Measurements from ENCODE around the gene RSAD1. TPM values are rescaled to one million over a fixed set of nuclear protein-coding genes. Genes with fewer than 3 reads are reported as not detected.

The RSAD1 gene
- total RNA-seq, 1 donor from 2014 or later: 40.8 TPM

DNA sequence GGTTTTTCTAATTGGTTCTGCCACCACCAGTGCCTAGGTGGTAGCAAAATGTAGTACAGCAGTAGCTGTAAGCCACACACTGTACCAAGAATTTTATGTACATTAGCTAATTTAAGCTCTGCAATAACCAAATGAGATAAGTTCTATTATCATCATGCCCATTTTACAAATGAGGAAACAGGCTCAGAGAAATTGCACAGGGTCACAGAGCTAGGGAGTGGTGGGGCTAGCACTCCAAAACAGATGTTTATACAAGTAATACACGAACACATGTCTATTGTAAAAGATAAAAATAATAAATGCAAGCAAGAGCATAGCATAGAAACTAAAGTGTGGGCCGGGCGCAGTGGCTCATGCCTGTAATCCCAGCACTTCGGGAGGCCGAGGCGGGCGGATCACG, 13.6 kb downstream of the RSAD1 start:
- no peaks in the 10 kb centered on the region for H3K36me3 Mint-ChIP-seq
- no peaks in the 10 kb centered on the region for H3K27me3 Mint-ChIP-seq (ENCODE audit: low read depth)
- H3K9me3 Mint-ChIP-seq: no peaks in the 10 kb centered on the region
- H3K27ac Mint-ChIP-seq: no peak overlapping the region
- no peak overlapping the region for H3K4me3 Mint-ChIP-seq
- TF ChIP-seq, protein P1, sequence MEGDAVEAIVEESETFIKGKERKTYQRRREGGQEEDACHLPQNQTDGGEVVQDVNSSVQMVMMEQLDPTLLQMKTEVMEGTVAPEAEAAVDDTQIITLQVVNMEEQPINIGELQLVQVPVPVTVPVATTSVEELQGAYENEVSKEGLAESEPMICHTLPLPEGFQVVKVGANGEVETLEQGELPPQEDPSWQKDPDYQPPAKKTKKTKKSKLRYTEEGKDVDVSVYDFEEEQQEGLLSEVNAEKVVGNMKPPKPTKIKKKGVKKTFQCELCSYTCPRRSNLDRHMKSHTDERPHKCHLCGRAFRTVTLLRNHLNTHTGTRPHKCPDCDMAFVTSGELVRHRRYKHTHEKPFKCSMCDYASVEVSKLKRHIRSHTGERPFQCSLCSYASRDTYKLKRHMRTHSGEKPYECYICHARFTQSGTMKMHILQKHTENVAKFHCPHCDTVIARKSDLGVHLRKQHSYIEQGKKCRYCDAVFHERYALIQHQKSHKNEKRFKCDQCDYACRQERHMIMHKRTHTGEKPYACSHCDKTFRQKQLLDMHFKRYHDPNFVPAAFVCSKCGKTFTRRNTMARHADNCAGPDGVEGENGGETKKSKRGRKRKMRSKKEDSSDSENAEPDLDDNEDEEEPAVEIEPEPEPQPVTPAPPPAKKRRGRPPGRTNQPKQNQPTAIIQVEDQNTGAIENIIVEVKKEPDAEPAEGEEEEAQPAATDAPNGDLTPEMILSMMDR (IDR thresholded peaks at IDR 0.05; ENCODE audit: unreplicated experiment): no peak
- no peaks in the 10 kb centered on the region for H3K4me1 Mint-ChIP-seq
- no peak for DNase-seq (ENCODE audit: low spot score in 2 of 2, unreplicated experiment in 2 of 2)

DNA sequence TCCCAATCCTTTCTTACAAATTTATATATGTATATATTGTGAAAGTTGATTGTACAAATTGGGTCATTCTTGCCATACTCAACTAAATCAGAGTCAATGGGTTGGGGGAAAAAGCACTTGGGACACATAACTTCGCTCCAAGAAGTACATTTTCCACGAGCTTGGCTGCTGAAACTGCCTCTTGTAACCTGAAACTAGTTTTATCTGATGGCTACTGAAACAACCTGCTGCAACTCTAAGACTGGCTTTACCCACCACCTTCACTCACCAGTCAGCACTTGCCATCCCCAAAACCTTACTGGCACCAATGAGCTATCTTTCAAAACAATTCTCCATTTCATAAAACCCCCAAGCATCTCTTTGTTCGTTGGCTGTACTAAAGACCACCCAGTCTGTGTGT, 15.1 kb downstream of the RSAD1 start:
- Mint-ChIP-seq H3K9me3 (no peaks in the 10 kb centered on the region), H3K27me3 (ENCODE audit: low read depth) (no peaks in the 10 kb centered on the region), H3K4me1 (no peaks in the 10 kb centered on the region), H3K36me3 (no peaks in the 10 kb centered on the region), H3K27ac (no peak overlapping the region), H3K4me3 (no peak overlapping the region)
- TF ChIP-seq, protein P1 (IDR thresholded peaks at IDR 0.05; ENCODE audit: unreplicated experiment): no peak
- DNase-seq (ENCODE audit: low spot score in 2 of 2, unreplicated experiment in 2 of 2): no peak

DNA sequence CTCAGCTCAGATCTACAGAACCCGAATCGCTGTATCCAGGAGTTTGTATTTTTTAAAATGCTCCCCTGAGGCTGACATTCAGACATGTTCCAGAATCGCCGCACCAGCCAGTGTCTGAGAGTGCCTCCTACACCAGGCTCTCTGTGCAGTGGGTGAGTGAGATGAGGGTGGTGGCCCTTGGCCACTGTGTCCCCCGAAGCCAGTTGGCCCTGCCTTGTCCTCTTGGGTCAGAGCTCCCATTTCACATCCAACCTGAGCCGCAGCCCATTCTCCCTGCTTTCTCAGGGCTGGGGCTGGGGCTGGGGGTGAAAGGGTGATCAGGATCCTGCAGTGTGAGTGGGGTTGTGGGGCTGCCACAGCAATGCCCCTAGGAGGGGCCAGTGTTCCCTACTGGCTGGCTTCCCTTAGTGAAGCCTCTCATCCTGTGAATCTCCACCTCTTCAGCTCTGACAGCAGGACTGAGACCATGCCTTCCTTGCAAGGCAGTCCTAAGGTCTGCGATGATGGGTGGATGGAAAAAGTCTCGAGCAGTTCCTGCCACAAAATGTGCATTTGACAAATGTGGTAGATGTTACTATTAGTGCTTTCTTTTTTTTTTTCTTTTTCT, 16.7 kb downstream of the RSAD1 start:
- no peak overlapping the region for H3K4me3 Mint-ChIP-seq
- no peak for DNase-seq (ENCODE audit: low spot score in 2 of 2, unreplicated experiment in 2 of 2)
- no peaks in the 10 kb centered on the region for H3K27me3 Mint-ChIP-seq (ENCODE audit: low read depth)
- no peaks in the 10 kb centered on the region for H3K4me1 Mint-ChIP-seq
- TF ChIP-seq, protein P1 (IDR thresholded peaks at IDR 0.05; ENCODE audit: unreplicated experiment): no peak
- H3K36me3 Mint-ChIP-seq: no peaks in the 10 kb centered on the region
- no peak overlapping the region for H3K27ac Mint-ChIP-seq
- no peaks in the 10 kb centered on the region for H3K9me3 Mint-ChIP-seq

DNA sequence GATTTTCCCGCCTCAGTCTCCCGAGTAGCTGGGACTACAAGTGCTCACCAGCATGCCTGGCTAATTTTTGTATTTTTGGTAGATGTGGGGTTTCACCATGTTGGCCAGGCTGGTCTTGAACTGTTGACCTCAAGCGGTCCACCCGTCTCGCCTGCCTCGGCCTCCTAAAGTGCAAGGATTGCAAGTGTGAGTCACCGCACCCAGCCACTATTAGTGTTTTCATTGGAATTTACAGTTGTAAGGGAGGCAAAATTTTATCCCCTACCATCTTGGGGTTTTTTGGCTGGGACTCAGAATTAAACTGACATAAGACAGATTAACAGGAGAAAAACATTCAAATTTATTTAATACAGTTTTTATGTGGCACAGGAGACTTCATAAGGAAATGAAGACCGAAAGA, 17.3 kb downstream of the RSAD1 start:
- H3K36me3 Mint-ChIP-seq: no peaks in the 10 kb centered on the region
- no peak for DNase-seq (ENCODE audit: low spot score in 2 of 2, unreplicated experiment in 2 of 2)
- no peak overlapping the region for H3K4me3 Mint-ChIP-seq
- no peaks in the 10 kb centered on the region for H3K27me3 Mint-ChIP-seq (ENCODE audit: low read depth)
- H3K27ac Mint-ChIP-seq: no peak overlapping the region
- H3K9me3 Mint-ChIP-seq: no peaks in the 10 kb centered on the region
- no peaks in the 10 kb centered on the region for H3K4me1 Mint-ChIP-seq
- TF ChIP-seq, protein P1 (IDR thresholded peaks at IDR 0.05; ENCODE audit: unreplicated experiment): no peak

DNA sequence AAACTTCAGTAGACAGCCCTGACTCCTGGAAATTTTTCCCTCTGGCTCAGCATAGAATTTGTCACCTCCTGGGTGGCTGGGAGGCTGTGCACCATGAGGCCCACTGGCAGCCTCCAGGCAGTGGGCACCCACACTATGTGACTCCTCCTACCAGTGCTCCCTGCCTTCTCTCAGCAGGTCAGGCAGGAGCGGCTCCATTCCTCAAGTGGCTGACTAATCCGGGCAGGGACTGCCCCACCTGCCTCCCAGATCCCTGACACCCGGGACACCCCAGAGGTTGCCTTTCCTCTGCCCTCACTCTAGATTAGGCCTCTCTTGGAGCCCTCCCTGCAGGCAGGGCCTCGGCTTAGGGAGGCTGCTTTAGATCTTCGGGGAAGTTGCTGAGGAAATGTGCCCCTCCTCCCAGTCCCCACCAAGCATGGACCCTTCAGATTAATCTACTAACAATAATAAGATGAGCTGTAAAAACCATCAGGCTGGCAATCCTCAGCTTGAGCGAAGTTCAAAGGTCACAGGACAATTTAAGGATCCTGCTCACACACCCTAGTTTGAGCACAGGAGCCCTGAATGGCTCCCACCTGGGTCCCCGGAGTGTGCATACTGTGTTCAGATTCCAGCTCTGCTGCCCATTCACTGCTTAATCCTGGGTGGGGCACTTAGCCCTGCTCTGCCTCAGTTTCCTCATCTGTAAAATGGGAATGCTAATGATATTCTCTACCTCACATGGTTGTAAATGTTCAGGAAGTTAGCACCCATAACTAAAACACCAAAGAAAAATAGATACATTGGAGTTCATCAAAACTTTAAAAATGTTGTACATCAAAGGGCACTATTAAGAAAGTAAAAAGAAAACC, 19.6 kb downstream of the RSAD1 start:
- Mint-ChIP-seq H3K27me3 (ENCODE audit: low read depth) (no peaks in the 10 kb centered on the region), H3K4me1 (peaks cover 4% of the 10 kb centered on the region), H3K9me3 (no peaks in the 10 kb centered on the region), H3K4me3 (no peak overlapping the region), H3K36me3 (no peaks in the 10 kb centered on the region), H3K27ac (no peak overlapping the region)
- TF ChIP-seq, protein P1 (IDR thresholded peaks at IDR 0.05; ENCODE audit: unreplicated experiment): no peak
- no peak for DNase-seq (ENCODE audit: low spot score in 2 of 2, unreplicated experiment in 2 of 2)

All from mesothelial cell of epicardium (in vitro differentiated cells).